Activated CD8-positive, alpha-beta memory T cell treated with anti-CD3 and anti-CD28 coated beads, Interleukin-2, amount 50 U/mL, for 24 hours (primary cell): ENCODE measurements around the gene IL36B.
"Not testable (repeated sequence)": the region's sequence is repeated elsewhere in the genome, so short reads cannot be mapped to it uniquely, and the experiment has no call there.

ENCODE experiments used
- DNase-seq: peaks from one replicate; pipeline ENCODE4 v3.0.0-alpha.2; 2020; ENCODE audit errors: extremely low read depth

IL36B gene

GRCh38 chr2:113052396-113052917 lies at the start of gene IL36B:
TSS of gene IL36B (minus strand) at chr2:113052867.
- DNase-seq, result no peak

DNA sequence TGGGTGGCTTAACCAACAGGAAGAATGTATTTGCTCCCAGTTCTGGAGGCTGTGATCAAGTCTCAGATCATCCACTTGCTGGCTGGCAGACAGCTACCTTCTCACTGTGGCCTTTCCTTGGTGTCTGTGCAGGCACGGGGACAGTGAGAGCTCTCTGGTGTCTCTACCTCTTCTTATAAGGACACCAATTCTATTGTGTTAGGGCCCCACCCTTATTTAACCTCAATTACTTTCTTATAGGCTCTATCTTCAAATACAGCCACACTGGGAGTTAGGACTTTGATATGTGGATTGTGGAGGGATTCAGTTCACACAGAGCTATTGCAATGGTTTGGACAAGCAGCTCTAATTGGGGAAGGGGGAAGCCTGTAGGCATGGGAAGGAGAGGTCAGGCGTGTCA lies 49.5 kb upstream of the IL36B start:
- DNase-seq, result no peak

GRCh38 chr2:113098532-113098931 lies 45.9 kb upstream of the IL36B start:
- no peak for DNase-seq

DNA sequence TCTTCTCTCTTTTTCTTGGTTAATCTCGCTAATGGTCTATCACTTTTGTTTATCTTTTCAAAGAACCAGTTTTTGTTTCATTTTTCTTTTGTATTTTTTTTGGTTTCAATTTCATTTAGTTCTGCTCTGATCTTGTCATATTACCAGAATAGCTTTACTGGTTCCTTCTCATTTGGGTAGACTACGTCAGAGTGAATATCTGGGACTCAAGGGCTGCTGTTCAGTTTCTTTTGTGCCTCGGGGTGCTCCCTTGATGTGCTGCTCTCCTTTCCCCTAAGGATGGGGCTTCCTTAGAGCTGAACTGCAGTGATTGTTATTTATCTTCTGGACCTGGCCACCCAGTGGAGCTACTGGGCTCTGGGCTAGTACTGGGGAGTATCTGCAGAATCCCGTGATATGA lies 45.4 kb upstream of the IL36B start:
- DNase-seq, result no peak

DNA sequence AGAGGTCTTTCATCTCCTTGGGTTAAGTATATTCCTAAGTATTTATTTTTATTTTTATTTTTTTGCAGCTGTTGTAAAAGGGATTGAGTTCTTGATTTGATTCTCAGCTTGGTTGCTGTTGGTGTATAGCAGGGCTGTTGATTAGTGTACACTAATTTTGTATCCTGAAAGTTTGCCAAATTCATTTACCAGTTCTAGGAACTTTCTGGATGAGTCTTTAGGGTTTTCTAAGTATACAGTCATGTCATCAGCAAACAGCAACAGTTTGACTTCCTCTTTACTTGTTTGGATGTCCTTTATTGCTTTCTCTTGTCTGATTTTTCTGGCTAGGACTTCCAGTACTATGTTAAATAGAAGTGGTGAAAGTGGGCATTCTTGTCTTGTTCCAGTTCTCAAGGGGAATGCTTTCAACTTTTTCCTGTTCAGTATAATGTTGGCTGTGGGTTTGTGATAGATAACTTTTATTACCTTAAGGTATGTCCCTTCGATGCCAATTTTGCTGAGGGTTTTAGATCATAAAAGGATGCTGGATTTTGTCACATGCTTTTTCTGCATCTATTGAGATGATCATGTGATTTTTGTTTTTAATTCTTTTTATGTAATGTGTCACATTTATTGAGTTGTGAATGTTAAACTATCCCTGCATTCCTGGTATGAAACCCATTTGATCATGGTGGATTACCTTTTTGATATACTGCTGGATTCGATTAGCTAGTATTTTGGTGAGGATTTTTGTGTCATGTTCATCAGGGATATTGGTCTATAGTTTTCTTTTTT lies 44.4 kb upstream of the IL36B start:
- DNase-seq, result not testable (repeated sequence)

DNA sequence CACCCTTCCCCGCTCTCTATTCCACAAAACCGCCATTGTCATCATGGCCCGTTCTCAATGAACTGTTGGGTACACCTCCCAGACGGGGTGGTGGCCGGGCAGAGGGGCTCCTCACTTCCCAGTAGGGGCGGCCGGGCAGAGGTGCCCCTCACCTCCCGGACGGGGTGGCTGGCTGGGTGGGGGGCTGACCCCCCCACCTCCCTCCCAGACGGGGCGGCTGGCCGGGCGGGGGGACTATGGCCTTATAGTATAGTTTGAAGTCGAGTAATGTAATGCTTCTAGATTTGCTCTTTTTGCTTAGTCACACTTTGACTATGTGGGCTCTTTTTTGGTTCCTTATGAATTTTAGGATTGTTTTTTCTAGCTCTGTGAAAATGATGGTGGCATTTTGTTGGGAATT lies 43.6 kb upstream of the IL36B start:
- not testable (repeated sequence) for DNase-seq

DNA sequence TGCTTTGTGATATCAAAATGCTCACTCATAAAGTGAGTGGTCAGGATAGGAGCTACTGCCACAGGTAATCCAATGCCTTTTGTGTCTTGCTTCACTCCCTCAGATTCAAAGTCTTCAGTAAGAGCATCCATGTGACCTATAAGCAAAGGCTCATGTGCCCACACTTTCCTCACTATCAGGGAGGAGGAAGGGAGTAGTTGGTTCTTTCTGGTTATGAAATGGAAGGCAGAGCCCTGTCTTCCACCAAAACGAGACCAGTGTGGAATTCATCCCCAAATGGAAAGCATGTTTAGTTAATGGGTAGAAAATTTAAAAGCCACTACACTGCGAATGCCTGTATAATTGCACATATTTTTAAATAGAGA lies 40.9 kb upstream of the IL36B start:
- no peak for DNase-seq

GRCh38 chr2:113092864-113093612 lies 40.4 kb upstream of the IL36B start:
- DNase-seq, result no peak

GRCh38 chr2:113091231-113091896 lies 38.7 kb upstream of the IL36B start:
- DNase-seq, result no peak

- DNase-seq, result no peak
These were observed 37.2 kb upstream of the IL36B start for GRCh38 chr2:113089916-113090315.

- DNase-seq, result no peak
These were observed 35.7 kb upstream of the IL36B start for GRCh38 chr2:113088213-113088992.

DNA sequence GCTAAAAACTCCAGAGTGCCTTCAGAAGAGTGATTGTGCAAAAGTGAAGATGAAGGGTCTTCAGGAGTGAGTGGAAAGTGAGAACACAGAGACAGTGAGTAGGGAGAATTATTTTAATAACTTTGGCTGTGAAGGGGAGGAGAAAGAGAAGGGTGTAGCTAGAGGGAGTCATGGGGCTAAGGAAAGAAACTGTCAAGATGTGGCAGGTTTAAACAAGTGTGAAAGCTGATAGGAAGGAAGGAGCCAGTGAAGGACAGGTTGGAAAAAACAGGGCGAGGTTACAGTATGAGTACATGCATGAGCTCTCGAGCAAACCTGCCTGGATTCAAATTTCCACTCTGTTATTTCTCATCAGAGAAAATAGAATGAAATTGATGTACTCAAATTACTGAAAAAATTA lies 32.9 kb upstream of the IL36B start:
- DNase-seq, result no peak

DNA sequence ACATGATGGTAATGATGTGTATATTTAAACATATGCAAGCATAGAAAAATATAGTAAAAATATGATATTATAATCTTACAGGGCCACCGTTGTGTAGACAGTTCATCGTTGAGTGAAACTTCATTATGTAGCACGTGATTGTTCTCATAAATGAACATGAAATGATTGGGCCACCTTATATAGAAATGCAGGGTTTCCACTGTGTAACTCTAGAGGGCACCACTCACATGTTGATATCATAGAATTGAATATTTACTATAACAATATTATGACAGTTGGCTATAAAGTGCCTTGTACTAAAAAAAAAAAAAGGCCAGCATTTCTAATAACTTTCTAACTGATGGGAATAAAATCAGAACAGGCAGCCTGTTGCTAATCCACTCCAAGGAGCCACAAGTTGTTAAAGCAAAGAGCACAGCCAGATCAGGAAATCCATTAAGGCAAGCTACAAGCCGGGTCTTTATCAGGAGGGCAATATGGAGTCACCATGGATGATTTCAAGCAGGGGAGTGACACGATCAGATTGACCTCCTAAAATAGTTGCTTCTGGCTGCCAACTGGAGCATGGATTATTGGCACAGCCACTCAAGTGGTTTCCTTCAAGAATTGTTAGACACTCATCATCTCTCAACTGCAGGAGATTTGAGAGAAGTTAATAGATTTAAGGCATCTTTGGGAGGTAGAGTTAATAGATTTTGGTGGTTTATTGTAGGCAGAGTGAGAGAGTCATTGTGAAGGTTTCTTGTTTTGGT lies 31.8 kb upstream of the IL36B start:
- DNase-seq, result no peak

- DNase-seq, result no peak
These were observed 30.6 kb upstream of the IL36B start for GRCh38 chr2:113083296-113083695.

- DNase-seq, result no peak
These were observed 29.0 kb upstream of the IL36B start for GRCh38 chr2:113081488-113082210.

GRCh38 chr2:113080134-113080533 lies 27.5 kb upstream of the IL36B start:
- no peak for DNase-seq

- DNase-seq, result no peak
These were observed 26.5 kb upstream of the IL36B start for GRCh38 chr2:113079131-113079530.

- no peak for DNase-seq
These were observed 25.7 kb upstream of the IL36B start for GRCh38 chr2:113078350-113078839.

DNA sequence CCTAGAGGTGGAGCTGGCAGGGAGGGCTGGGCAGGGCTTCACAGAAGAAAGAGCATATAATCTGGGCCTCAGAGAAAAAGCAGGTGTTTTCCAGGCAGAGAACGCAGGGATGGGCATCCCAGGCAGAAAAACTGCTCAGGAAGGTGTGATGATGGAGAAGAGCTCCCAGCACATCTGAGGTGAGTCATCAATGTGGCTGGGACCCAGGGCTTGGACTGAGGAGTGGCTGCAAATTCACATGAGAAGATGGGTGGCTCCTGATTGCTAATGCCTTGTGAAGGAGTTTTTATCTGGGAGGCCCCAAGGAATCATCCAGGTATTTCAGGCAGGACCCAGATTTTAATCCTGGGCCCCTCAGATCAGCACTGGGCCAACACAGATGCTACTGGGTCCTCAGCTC lies 25.3 kb upstream of the IL36B start:
- DNase-seq, result no peak
